Myocyte (in vitro differentiated cells): ENCODE results near the gene SYCE1L. TPM values are rescaled to one million over a fixed set of nuclear protein-coding genes. Genes with fewer than 3 reads are reported as not detected.
"Not testable (repeated sequence)": the region's sequence is repeated elsewhere in the genome, so short reads cannot be mapped to it uniquely, and the experiment has no call there.

Experiments used
- DNase-seq: peaks from one replicate; pipeline ENCODE4 v3.0.0-alpha.2; 2012; ENCODE audit warnings: low read depth
- polyA plus RNA-seq: library from polyadenylated mRNA; unstranded; fragments of >200 nt; gene quantifications from one replicate; pipeline ENCODE4 v1.2.1, GENCODE V29; 2012; ENCODE audit warnings: missing spikeins
- total RNA-seq: library from RNA; depleted of rRNA; stranded (reverse); fragments of >200 nt; gene quantifications from 2 replicates; pipeline ENCODE4 v1.2.3, GENCODE V29; 2014

The SYCE1L gene, protein sequence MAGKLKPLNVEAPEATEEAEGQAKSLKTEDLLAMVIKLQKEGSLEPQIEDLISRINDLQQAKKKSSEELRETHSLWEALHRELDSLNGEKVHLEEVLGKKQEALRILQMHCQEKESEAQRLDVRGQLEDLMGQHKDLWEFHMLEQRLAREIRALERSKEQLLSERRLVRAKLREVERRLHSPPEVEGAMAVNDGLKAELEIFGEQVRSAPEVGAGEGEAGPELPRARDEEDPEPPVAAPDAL
- total RNA-seq: 0.45 and 1.2 TPM in 2 replicates
- polyA plus RNA-seq: 0.83 TPM

DNA sequence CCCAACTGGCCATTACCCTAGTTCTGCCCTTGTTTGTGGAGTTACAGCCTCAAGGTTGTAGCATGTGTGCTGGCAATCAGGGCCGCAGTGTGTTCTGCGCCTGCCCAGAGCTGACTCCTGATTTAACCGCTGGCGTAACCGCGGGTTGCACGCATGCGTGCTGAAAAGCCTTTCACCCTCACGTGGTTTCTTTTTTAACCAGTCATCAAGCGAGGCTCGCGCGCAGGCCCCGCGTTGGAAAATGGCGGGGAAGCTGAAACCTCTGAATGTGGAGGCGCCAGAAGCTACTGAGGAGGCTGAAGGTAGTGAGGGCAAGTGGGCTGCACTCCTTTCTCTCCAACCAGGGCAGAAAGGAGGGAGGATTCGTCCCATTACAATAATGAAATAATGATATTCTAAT lies at the start of gene SYCE1L:
Gene SYCE1L, plus strand, starts transcription at position 198 of the 400 bp plus-strand sequence. Its CDS starts 44 bp downstream, at position 242.
- DNase-seq: no peak

DNA sequence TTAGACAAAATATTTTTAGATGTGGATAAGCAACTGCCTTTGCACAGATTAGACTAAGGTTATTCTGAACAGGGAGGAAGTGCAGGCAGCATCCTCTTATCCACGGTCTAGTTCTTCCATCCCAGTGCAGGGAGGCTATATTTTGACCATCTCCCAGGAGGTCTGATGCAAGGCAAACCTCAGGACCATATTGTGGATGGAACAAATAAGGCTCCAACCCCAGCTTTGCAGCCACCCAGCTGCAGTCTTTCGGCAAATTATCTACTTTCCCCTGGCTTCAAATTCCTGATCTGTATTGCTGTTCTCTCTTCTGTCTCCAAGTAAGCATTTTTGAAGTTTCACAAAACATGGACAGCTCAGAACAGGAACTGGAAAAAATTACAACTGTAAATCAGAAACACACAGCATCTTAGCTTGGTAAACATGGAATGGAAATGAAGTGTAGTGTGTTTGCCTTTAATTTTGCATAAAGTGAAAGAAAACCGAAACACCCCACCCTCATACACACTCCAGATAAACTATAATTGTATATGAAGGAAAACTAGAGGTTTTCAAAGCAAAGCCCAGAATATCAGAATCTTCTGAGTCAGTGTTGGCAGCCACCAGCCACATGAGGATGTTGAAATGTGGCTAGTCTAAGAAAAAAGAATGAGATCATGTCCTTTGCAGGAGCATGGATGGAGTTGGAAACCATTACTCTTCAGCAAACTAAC lies 41.7 kb upstream of the SYCE1L start:
- DNase-seq: no peak

DNA sequence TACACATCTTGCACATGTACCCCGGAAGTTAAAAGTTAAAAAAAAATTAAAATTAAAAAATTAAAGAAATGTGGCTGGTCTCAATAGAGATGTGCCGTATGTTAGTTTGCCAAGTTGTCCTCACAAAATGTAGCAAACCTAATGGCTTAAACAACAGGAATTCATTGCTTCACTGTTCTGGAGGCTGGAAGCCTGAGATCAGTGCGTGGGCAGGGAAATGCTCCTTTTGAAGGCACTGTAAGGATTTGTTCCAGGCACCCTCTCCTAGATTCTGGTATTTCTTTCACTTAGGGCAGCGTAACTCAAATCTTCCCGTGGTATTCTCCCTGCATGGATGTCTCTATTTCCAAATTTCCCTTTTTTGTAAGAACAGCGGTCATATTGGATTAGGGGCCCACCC lies 40.9 kb upstream of the SYCE1L start:
- no peak for DNase-seq

DNA sequence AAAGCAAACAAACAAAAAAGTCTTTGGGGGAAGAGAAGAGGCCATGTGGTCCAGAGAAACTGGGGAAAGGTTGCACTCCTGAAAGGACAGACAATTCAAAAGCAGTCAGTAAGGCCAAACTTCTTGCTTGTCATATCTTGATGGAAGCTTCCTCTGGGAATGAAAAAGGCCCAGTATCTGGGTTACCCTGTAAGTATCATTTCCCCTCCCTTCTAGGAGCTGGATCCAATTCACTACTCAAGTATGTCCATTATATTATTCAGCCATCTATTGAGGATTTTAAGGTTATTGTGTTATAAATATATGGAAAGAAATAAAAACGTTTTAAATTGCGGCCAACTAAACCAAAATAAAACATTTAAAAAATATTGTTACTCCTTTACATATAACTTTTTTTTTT lies 34.2 kb upstream of the SYCE1L start:
- no peak for DNase-seq

DNA sequence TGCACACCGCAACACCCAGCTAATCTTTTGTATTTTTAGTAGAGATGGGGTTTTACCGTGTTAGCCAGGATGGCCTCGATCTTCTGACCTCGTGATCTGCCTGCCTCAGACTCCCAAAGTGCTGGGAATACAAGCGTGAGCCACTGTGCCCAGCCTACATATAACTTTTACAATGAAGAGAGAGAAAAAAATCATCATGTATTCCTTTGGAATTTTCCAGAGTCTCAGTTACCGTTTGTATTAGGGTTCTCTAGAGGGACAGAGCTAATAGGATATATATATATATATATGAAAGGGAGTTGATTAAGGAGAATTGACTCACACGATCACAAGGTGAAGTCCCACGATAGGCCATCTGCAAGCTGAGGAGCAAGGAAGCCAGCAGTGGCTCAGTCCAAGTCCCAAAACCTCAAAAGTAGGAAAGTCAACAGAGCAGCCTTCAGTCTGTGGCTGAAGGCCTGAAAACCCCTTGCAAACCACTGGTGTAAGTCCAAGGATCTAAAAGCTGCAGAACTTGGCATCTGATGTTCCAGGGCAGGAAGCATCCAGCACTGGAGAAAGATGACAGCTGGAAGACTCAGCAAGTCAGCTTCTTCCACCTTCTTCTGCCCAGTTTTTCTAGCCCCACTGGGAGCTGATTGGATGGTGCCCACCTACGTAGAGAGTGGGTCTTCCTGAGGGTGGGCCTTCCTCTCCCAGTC lies 33.5 kb upstream of the SYCE1L start:
- not testable (repeated sequence) for DNase-seq

- DNase-seq: no peak
Observed at GRCh38 chr16:77166726-77167125, 32.5 kb upstream of the SYCE1L start.

GRCh38 chr16:77168901-77169300 lies 30.3 kb upstream of the SYCE1L start:
- no peak for DNase-seq

- peak; percentile 24 for DNase-seq
Observed at GRCh38 chr16:77169650-77170236, 29.5 kb upstream of the SYCE1L start.

- DNase-seq: no peak
Observed at GRCh38 chr16:77170805-77171204, 28.4 kb upstream of the SYCE1L start.

DNA sequence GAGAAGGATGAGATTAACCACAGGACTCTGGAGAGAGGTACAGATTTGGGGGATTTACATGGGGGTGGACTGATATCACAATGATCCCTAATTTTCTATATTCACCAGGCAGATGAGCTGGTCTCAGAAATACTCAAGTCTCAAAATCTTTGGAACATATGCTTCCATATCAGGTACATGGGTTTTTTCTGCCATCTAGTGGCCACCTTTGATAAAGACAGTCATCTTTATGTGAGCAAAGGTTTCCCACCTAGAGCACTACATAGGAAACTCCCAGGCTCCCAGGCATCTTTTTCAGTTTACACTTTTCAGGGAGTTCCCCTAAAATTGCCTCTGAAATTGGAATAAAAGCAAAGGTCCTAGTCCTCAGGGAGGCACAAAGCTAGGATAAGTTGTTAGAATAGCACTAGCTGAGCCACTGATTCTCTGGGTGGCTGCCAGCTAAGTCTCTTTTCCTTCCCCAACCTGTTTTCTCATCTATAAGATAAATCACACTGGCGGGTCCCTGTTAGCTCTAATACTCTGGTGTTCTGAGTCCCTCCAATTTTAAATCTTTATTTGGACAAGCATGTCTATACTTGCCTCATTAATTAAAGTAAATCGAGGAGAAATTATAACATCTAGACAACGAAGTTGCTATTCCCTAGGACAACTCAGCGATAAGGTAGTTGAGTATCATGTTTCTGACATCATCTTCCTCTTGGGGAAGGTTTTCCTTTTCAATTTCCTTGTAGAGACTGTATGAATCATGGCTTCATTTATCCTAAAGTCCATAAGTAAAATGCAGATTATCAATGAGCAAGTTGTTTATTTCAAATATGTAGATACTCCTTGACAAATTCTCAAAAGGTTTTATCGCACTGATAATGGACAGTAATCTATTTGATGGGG lies 27.2 kb upstream of the SYCE1L start:
- DNase-seq: peak; percentile 60

- DNase-seq: no peak
Observed at GRCh38 chr16:77172951-77173350, 26.3 kb upstream of the SYCE1L start.

DNA sequence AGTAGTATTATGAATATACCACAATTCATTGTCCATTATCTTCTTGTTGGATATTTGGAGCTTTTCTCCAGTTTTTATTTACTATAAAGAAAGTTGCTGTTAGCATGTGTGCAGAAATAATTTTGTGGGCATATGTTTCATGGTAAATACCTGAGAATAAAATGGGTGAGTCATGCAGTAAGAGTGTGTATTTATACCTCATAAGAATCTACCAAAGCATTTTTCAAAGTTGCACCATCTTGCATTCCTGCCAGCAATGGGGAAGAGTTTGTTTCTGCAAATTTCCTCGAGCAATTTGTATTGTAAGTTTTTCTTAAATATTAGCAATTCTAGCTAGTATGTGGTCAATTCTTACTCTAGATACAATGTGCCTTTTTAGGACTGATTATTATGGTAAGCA lies 16.1 kb upstream of the SYCE1L start:
- no peak for DNase-seq

GRCh38 chr16:77186298-77186697 lies 12.9 kb upstream of the SYCE1L start:
- not testable (repeated sequence) for DNase-seq

DNA sequence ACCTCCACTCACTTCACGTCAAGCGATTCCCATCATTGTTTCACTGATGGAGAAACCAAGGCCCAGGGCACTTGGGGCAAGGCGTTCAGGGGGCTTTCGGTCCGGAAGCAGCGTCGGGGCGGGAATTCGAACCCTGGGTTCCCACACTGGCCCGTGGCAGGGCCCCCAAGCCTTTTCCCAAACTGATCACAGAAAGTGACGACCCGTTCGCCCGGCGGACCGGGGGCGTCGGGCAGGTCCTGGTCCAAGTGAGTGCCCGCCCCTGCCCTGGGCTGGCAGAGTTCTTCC lies 9.1 kb upstream of the SYCE1L start:
- DNase-seq: no peak

GRCh38 chr16:77190478-77191258 lies 8.5 kb upstream of the SYCE1L start, which contains the start of gene MON1B:
TSS of gene MON1B (plus strand) at chr16:77191190. CDS start at chr16:77191486, 296 bp downstream.
- DNase-seq: peak; percentile 99

DNA sequence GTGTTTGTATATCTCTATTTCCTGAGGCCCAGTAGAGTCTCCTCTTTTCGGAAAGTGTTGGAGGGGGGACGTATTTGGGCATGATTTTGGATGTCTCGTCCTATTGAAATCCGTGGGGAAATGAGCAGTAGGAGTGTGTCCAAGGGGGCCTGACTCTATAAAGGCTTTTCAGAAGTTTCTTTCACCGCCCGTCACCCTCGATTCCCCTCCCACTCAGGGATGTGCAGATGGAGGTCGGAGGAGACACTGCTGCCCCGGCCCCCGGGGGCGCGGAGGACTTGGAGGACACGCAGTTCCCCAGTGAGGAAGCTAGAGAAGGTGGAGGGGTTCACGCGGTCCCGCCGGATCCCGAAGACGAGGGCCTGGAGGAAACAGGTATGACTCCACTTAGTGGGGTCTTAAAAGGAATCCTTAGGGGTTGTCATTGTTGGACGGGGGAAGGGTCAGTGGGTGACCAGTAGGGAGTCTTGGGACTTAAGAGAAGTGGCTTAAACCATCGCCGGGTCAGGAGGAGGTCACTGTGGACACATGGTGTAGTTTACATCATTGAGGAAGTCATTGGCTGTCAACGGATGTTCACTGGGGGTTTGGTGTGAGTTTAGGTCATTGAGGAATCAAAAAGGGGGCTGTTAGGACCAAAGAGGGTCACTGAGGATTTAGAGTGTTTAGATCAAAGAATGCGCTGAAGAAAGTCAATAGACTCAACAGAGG lies 7.8 kb upstream of the SYCE1L start:
- peak; percentile 23 for DNase-seq

DNA sequence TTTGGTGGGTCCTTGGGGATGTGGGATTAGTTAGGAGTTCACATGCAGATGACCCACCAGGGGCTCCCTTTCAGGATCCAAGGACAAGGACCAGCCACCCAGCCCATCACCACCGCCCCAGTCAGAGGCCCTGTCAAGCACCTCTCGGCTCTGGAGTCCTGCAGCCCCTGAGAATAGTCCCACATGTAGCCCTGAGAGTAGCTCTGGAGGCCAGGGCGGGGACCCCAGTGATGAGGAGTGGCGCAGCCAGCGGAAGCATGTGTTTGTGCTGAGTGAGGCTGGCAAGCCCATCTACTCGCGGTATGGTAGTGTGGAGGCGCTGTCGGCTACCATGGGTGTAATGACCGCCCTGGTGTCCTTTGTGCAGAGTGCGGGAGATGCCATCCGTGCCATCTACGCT lies 5.8 kb upstream of the SYCE1L start:
- DNase-seq: no peak

DNA sequence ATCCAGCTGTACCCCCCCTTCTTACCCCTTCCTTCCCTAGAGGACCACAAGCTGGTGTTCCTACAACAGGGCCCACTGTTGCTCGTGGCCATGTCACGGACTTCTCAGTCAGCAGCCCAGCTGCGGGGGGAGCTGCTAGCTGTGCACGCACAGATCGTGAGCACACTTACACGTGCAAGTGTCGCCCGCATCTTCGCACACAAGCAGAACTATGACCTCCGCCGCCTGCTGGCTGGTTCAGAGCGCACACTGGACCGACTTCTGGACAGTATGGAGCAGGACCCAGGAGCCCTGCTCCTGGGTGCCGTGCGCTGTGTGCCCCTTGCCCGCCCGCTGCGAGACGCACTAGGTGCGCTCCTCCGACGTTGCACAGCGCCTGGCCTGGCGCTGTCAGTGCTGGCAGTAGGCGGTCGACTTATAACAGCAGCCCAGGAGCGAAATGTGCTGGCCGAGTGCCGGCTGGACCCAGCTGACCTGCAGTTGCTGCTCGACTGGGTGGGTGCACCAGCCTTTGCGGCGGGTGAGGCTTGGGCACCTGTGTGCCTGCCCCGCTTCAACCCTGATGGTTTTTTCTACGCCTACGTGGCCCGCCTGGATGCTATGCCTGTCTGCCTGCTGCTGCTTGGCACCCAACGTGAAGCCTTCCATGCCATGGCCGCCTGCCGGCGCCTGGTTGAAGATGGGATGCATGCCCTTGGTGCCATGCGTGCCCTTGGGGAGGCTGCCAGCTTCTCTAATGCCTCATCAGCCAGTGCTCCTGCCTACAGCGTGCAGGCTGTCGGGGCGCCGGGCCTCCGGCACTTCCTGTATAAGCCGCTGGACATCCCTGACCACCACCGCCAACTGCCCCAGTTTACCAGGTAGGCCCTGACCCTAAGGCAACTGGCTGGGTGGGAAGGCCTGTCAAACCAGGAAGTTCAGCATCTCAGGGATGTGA lies 4.6 kb upstream of the SYCE1L start:
- no peak for DNase-seq
